Keratinocyte (primary cell): ENCODE data around the gene ZNF398. TPM values are rescaled to one million over a fixed set of nuclear protein-coding genes. Genes with fewer than 3 reads are reported as not detected.

Experiments
- DNase-seq: peaks from one replicate; pipeline ENCODE4 v3.0.0-alpha.2; 2011; ENCODE audit warnings: low read depth, missing footprints, low spot score
- FAIRE-seq: peaks from 2 replicates; lab custom pipeline; 2011; peaks lifted over from hg19 to GRCh38; lab: Jason Lieb, UNC
- H2AFZ ChIP-seq: 2 replicates; pipeline ENCODE4 v1.6.0; 2012; ENCODE audit warnings: low read length, control low read depth, inconsistent platforms; ENCODE audit not compliant: control insufficient read depth
- H3K27ac ChIP-seq: 2 replicates; pipeline ENCODE4 v1.5.1; 2011; ENCODE audit warnings: low read length; ENCODE audit not compliant: control insufficient read depth, insufficient read depth
- H3K27me3 ChIP-seq: 3 replicates; pipeline ENCODE4 v1.6.0; 2011; ENCODE audit warnings: low read length; ENCODE audit not compliant: control insufficient read depth, insufficient read depth; ENCODE audit errors: extremely low read depth
- H3K36me3 ChIP-seq, 2 experiments: 2 replicates in 1 of 2; 3 replicates in 1 of 2; pipeline ENCODE4 v1.5.1; 2011; ENCODE audit warnings: low read length in 2 of 2, mild to moderate bottlenecking in 1 of 2; ENCODE audit not compliant: control insufficient read depth in 2 of 2, insufficient read depth in 2 of 2; ENCODE audit errors: extremely low read depth in 1 of 2
- H3K4me1 ChIP-seq: 3 replicates; pipeline ENCODE4 v1.5.1; 2011; ENCODE audit warnings: low read length; ENCODE audit not compliant: control insufficient read depth, insufficient read depth; ENCODE audit errors: extremely low read depth
- H3K4me2 ChIP-seq: 3 replicates; pipeline ENCODE4 v1.6.0; 2011; ENCODE audit warnings: low read depth, low read length; ENCODE audit not compliant: control insufficient read depth, insufficient read depth; ENCODE audit errors: extremely low read depth
- H3K4me3 ChIP-seq, 3 experiments: fragments of 200-600 bp in 1 of 3; sonication (generic) in 1 of 3; 2 replicates in 2 of 3; 3 replicates in 1 of 3; pipeline ENCODE4 v1.5.1; 2011 to 2016; ENCODE audit warnings: low read length in 3 of 3, mild to moderate bottlenecking in 3 of 3, control low read depth in 2 of 3, inconsistent platforms in 1 of 3, low read depth in 1 of 3, mixed read lengths in 1 of 3, mixed run types in 1 of 3, moderate library complexity in 1 of 3; ENCODE audit not compliant: control insufficient read depth in 2 of 3, insufficient read depth in 2 of 3; ENCODE audit errors: extremely low read depth in 1 of 3
- H3K79me2 ChIP-seq: 2 replicates; pipeline ENCODE4 v1.6.0; 2012; ENCODE audit warnings: low read length; ENCODE audit not compliant: control insufficient read depth, insufficient read depth
- H3K9ac ChIP-seq: 3 replicates; pipeline ENCODE4 v1.6.0; 2011; ENCODE audit warnings: low read length; ENCODE audit not compliant: control insufficient read depth, insufficient read depth; ENCODE audit errors: extremely low read depth
- H3K9me1 ChIP-seq: 3 replicates; pipeline ENCODE4 v1.6.0; 2011; ENCODE audit warnings: low read length; ENCODE audit not compliant: control insufficient read depth, insufficient read depth; ENCODE audit errors: extremely low read depth
- H3K9me3 ChIP-seq: 2 replicates; pipeline ENCODE4 v1.5.1; 2012; ENCODE audit warnings: low read depth, low read length; ENCODE audit not compliant: control insufficient read depth
- H4K20me1 ChIP-seq: 3 replicates; pipeline ENCODE4 v1.6.0; 2011; ENCODE audit warnings: low read length; ENCODE audit not compliant: control insufficient read depth, insufficient read depth; ENCODE audit errors: extremely low read depth
- CTCF ChIP-seq, 3 experiments: IDR thresholded peaks in 1 of 3; conservative IDR thresholded peaks in 1 of 3; optimal IDR thresholded peaks in 1 of 3; 2 replicates in 2 of 3; 3 replicates in 1 of 3; pipeline versions ENCODE3 to v1.5.1; 2011; ENCODE audit warnings: low read length in 3 of 3, mild to moderate bottlenecking in 3 of 3, moderate library complexity in 2 of 3, control low read depth in 1 of 3, inconsistent platforms in 1 of 3; ENCODE audit not compliant: insufficient read depth in 2 of 3; ENCODE audit errors: extremely low read depth in 1 of 3
- EZH2 ChIP-seq: IDR thresholded peaks from one replicate; pipeline ENCODE4 v1.6.1; 2012; ENCODE audit warnings: inconsistent platforms, mild to moderate bottlenecking, low read length, moderate library complexity
- dilution Hi-C: fragments of 300-500 bp; cut with MboI; formaldehyde crosslinking; loops from one replicate; pipeline ENCODE4 v1.7.0; 2020; ENCODE audit warnings: low sequenced_read_pairs; ENCODE audit not compliant: extremely low pct_ligation_motif_present
- polyA plus RNA-seq, 5 experiments: library from polyadenylated mRNA; depleted of rRNA in 3 of 5; stranded (reverse) in 3 of 5; stranded (forward) in 1 of 5; unstranded in 1 of 5; fragments of >200 nt; gene quantifications; 1 replicate in 1 of 5; 2 replicates in 3 of 5; 3 replicates in 1 of 5; pipeline versions ENCODE4 v1.2.1 to v1.2.3, GENCODE V29; 2011 to 2012; ENCODE audit warnings: missing spikeins in 2 of 5, low read depth in 1 of 5, low replicate concordance in 1 of 5

Gene ZNF398
- polyA plus RNA-seq, 1 donor (not counting 4 experiments of a cell fraction or from before 2014, with no cell fraction given): 7.4 TPM

GRCh38 chr7:149214020-149214720, 66.9 kb downstream of the ZNF398 start:
- Histone ChIP-seq H3K27ac (no peak overlapping the region), H3K4me2 (no peak overlapping the region), H3K9me3 (no peaks in the 10 kb centered on the region), H4K20me1 (peaks cover 4% of the 10 kb centered on the region), H3K4me3 (no peak overlapping the region), H3K79me2 (no peaks in the 10 kb centered on the region), H3K36me3 (peaks cover 64 to 69% of the 10 kb centered on the region in 2 experiments), H3K9ac (no peak overlapping the region), H3K27me3 (no peaks in the 10 kb centered on the region), H3K4me1 (peaks cover 6% of the 10 kb centered on the region), H2AFZ (no peak overlapping the region), H3K9me1 (peaks cover 3% of the 10 kb centered on the region)
- TF ChIP-seq EZH2 (no peak), CTCF (optimal IDR thresholded peaks at IDR 0.05 in 1 of 3, IDR thresholded peaks at IDR 0.05 in 1 of 3, conservative IDR thresholded peaks at IDR 0.05 in 1 of 3; ENCODE audit: extremely low read depth in 1 of 3, insufficient read depth in 2 of 3, low read length in 3 of 3) (no peak)
- FAIRE-seq (no peak), DNase-seq (no peak)
- dilution Hi-C loops: no loop called here

- Histone ChIP-seq H4K20me1 (no peaks in the 10 kb centered on the region), H3K36me3 (peaks cover 49 to 56% of the 10 kb centered on the region in 2 experiments), H3K4me1 (peaks cover 12% of the 10 kb centered on the region), H3K4me2 (no peak overlapping the region), H3K9me3 (no peaks in the 10 kb centered on the region), H3K4me3 (no peak overlapping the region), H3K9me1 (no peaks in the 10 kb centered on the region), H2AFZ (no peak overlapping the region), H3K27me3 (no peaks in the 10 kb centered on the region), H3K9ac (no peak overlapping the region), H3K27ac (no peak overlapping the region), H3K79me2 (peaks cover 3% of the 10 kb centered on the region)
- DNase-seq (no peak), FAIRE-seq (no peak)
- TF ChIP-seq EZH2: no peak
- TF ChIP-seq CTCF (optimal IDR thresholded peaks at IDR 0.05 in 1 of 3, IDR thresholded peaks at IDR 0.05 in 1 of 3, conservative IDR thresholded peaks at IDR 0.05 in 1 of 3; ENCODE audit: extremely low read depth in 1 of 3, insufficient read depth in 2 of 3, low read length in 3 of 3): no peak
- dilution Hi-C loops: no loop called here
These were observed 69.1 kb downstream of the ZNF398 start for GRCh38 chr7:149216402-149216801.
